NCI-H446 treated with DMSO at 0.1 percent for 48 hours (cell line): ENCODE measurements around the gene NOL9.
"Not testable (repeated sequence)": the region's sequence is repeated elsewhere in the genome, so short reads cannot be mapped to it uniquely, and the experiment has no call there.

ENCODE experiments used
- DNase-seq: peaks from one replicate; lab custom pipeline; 2025; lab: John Stamatoyannopoulos, UW

The NOL9 gene

GRCh38 chr1:6572653-6573383, 18.5 kb upstream of the NOL9 start:
- DNase-seq, result no peak

GRCh38 chr1:6570987-6571386, 16.7 kb upstream of the NOL9 start:
- no peak for DNase-seq

DNA sequence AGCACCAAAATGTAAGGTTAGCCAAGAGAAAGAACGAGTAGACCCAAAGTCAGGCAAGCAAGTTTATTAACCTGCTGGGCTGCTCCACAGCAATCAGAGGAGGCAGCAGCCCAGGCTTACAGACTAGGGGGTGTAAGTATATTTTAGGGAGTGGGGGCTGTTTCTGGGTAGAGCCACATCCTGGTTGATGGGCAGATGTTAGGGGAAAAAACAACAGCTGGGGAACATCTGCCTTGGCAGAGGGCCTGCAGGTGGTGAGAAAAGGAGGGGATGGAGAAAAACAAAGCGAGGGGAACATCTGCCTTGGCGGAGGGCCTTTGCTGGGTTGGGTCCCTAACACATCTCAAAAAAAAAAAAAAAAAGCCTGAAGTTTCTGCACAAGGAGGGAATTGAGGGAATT, 15.8 kb upstream of the NOL9 start:
- DNase-seq, result no peak

GRCh38 chr1:6569033-6569432, 14.7 kb upstream of the NOL9 start:
- no peak for DNase-seq

DNA sequence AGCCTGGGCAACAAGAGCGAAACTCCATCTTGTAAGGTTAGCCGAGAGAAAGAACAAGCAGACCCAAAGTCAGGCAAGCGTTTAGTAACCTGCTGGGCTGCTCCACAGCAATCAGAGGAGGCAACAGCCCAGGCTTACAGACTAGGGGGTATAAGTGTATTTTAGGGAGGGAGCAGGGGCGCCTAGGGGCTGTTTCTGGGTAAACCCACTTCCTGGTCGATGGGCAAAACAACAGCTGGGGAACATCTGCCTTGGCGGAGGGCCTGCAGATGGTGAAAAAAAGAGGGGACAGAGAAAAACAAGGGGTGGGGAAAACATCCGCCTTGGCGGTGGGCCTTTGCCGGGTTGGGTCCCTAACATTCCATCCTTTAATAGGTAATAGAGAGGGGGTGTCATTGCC, 6.0 kb upstream of the NOL9 start:
- DNase-seq, result no peak

DNA sequence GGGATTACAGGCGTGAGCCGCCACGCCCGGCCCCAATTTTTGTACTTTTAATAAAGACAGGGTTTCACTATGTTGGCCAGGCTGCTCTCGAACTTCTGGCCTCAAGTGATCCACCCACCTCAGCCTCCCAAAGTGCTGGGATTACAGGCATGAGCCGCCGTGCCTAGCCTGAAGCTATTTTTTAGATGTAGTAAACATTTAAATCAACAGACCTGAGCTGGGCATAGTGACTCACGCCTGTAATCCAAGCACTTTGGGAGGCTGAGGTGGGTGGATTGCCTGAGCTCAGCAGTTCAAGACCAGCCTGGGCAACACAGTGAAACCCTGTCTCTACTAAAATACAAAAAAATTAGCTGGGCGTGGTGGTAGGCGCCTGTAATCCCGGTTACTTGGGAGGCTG, 4.8 kb upstream of the NOL9 start:
- not testable (repeated sequence) for DNase-seq

- no peak for DNase-seq
Measured at GRCh38 chr1:6557597-6557996, 3.3 kb upstream of the NOL9 start.

GRCh38 chr1:6554907-6555778, 830 bp upstream of the NOL9 start, which contains the start of gene TAS1R1:
TSS of gene TAS1R1 (plus strand) at chr1:6555307. CDS start at chr1:6555374, 67 bp downstream.
- DNase-seq, result no peak

DNA sequence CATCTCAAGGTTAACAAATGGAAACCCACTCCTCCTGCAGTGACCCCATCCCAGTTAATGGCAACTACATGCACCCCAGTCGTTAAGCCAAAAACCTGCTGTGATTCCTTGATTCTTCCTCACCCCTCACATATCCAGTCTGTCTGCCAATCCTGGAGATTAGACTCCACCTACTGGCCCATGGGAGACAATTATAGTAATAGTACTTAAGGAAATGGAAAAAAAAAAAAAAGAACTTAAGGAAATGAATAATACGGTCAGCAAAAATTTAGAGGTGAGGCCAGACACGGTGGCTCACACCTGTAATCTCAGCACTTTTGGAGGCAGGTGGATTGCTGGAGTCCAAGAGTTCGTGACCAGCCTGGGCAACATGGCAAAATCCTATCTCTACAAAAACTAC, 7.0 kb downstream of the NOL9 start:
- DNase-seq, result no peak

- no peak for DNase-seq
Measured at GRCh38 chr1:6546326-6546725, 8.0 kb downstream of the NOL9 start.

- no peak for DNase-seq
Measured at GRCh38 chr1:6545276-6546112, 8.8 kb downstream of the NOL9 start.

DNA sequence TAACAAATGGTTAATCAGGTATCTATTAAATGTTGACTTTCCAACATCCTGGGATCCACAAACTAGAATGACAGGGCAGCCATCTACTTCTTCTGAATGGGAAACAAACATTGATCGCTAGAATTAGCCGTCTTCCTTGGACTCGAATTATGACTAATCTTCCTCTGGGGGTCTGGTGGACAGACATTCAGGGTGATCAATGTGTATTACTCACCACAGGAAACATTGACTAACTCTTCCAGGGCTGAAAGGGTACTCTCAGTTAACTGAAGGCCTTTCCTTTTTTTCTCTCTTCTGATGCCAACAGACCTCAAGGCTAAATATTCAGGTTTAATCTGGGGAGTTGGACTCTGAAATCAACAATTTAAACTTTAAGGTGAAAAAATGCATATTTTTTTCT, 9.5 kb downstream of the NOL9 start:
- DNase-seq, result no peak

GRCh38 chr1:6538956-6539355, 15.4 kb downstream of the NOL9 start:
- no peak for DNase-seq

DNA sequence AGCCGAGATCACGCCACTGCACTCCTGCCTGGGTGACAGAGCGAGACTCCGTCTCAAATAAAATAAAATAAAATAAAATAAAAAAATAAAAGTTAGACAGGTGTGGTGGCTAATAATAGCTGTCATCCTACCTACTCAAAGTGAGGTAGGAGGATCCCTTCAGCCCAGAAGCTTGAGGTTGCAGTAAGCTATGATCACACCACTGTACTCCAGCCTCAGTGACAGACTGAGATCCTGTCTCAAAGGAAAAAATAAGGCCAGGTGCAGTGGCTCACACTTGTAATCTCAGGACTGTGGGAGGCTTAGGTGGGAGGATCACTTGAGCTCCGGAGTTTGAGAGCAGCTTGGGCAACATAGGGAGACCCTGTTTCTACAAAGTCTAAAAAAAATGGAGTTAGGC, 18.0 kb downstream of the NOL9 start:
- DNase-seq, result no peak

DNA sequence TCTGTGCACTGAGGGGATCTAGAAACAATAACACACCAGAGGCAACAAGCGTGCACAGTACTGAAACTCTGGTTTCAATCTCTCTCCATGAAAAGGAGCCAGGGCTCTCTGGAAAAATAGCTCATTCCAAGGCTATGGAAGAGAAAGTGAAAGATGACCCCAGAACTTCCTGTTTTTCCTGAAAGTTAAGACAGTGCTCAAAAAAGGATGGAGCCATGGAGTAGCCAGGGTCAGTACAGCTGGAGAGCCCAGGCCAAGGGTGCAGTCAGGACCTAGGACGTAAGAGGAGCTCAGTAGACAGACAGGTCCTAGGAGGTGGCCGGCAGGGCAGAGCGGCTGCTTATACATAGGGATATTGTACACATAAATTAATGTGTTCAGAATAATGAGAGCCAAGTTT, 19.1 kb downstream of the NOL9 start:
- no peak for DNase-seq

GRCh38 chr1:6534248-6534822, 20.0 kb downstream of the NOL9 start:
- DNase-seq, result no peak

DNA sequence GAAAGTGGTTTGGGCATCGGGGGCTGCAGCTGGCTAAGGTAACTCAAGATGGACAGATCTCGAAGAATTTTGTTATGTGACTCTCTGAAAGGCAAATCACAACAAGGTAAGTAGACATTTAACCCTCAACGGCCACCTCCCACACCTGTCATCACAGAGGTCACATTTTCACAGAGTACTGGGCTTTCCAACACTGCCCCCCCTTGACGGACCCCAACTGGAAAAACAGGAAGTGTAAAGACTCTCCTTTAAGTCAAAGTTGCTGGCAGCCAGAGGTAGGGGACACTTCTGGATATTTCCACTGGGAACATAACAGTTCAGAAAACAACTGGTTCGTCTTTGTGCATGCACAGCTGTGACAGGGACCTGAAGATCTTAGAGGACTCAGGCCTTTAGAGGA, 22.3 kb downstream of the NOL9 start:
- no peak for DNase-seq

DNA sequence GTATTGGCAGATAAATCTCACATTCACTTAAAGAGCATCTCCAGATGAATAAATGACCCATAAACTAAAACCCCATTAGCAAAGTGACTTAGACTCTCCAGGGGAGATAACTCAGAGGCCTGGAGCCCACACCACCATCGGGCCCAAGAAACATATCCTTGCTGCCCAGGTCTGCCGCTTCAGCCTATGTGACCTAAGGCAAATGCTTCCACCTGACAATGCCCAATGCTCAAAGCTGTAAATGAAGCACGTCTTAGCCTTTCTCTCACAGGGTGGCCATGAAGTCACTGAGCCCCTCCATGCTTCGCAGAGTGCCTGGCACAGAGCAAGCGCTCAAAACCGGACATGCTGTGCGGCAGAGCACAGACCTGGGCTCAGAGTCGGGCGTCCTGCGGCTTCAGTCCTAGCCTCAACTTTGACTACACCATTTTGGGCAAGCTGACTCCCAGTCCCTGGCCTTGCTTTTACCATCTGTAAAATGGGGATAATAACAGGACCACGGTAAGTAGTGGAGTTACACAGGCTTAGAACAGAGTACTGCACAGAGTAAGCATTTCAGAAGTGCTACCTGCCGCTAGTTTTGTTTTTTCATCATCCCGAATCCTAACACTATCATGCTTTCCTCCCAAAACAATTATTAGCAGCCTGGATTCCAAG, 23.7 kb downstream of the NOL9 start:
- no peak for DNase-seq

- DNase-seq, result no peak
Measured at GRCh38 chr1:6528492-6528891, 25.8 kb downstream of the NOL9 start.

- DNase-seq, result no peak
Measured at GRCh38 chr1:6526316-6526715, 28.0 kb downstream of the NOL9 start.

- DNase-seq, result no peak
Measured at GRCh38 chr1:6523566-6523965, 30.7 kb downstream of the NOL9 start.

DNA sequence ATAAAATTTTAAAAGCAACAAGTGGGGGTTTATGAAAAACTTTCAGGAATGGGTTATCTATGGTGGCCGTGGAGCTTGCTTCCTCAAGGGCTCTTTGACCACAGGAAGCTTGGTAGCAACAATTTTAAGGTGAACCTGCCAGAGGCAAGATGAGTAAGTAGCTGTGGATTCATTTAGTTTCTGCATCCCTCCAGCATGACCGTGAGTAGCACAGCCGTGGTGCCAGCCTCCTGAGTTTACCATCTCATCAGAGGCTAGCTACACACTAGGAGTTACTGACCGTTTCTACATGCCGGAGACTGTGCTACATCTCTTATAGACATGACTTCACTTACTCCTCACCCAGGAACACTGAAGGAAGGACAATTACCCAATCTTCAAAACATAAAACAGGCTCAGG, 32.8 kb downstream of the NOL9 start:
- no peak for DNase-seq
